ENCODE measurements around the gene CFAP68. TPM values are rescaled to one million over a fixed set of nuclear protein-coding genes. Genes with fewer than 3 reads are reported as not detected.

The CFAP68 gene
- total and polyA plus RNA-seq, 2 of the 13 experiments (the other 11 are each of a cell fraction or from before 2014, with no cell fraction given) = 22.2 to 25.6 TPM

- TF ChIP-seq ZMYM4 (CRISPR knock-in tag; IDR thresholded peaks at IDR 0.05) = 0 out of 2 replicates have a peak, but pooled peaks have one; percentile 31
- no peak for TF ChIP-seq ZGPAT (CRISPR knock-in tag; IDR thresholded peaks at IDR 0.05)
- no peak for TF ChIP-seq PRDM10 (CRISPR knock-in tag; IDR thresholded peaks at IDR 0.05; ENCODE audit: low read depth)
- TF ChIP-seq CTCF (CRISPR knock-in tag; IDR thresholded peaks at IDR 0.05) = peak; percentile 95
- no peak for TF ChIP-seq ARNT (IDR thresholded peaks at IDR 0.05)
- peak; percentile 59; the same call in 1 of the 2 replicates for TF ChIP-seq ZNF614 (CRISPR knock-in tag; IDR thresholded peaks at IDR 0.05; ENCODE audit: borderline replicate concordance)
- peak; percentile 48 for TF ChIP-seq ELF3 (CRISPR knock-in tag; IDR thresholded peaks at IDR 0.05)
- TF ChIP-seq SOX13 (IDR thresholded peaks at IDR 0.05) = no peak
- TF ChIP-seq SOX13 (CRISPR knock-in tag; conservative IDR thresholded peaks at IDR 0.05 in 1 of 2, IDR thresholded peaks at IDR 0.05 in 1 of 2) = peak in 1 of 2 experiments; percentile 29; a peak in 1 of 4 replicates
- peak; percentile 84 for TF ChIP-seq MIXL1 (CRISPR knock-in tag; IDR thresholded peaks at IDR 0.05)
- no peak for TF ChIP-seq HMG20B (CRISPR knock-in tag; conservative IDR thresholded peaks at IDR 0.05)
- no peak for TF ChIP-seq SOX6 (IDR thresholded peaks at IDR 0.05)
- TF ChIP-seq SOX6 (CRISPR knock-in tag; IDR thresholded peaks at IDR 0.05) = peak; percentile 53
- 0 out of 2 replicates have a peak, but pooled peaks have one; percentile 26 for TF ChIP-seq ZKSCAN1 (IDR thresholded peaks at IDR 0.05; ENCODE audit: low read length)
- peak; percentile 31; the same call in 1 of the 2 replicates for TF ChIP-seq HDAC2 (CRISPR knock-in tag; IDR thresholded peaks at IDR 0.05)
- 0 out of 2 replicates have a peak, but pooled peaks have one; percentile 27 for TF ChIP-seq PITX1 (CRISPR knock-in tag; IDR thresholded peaks at IDR 0.05)
- no peak for TF ChIP-seq MTA1 (CRISPR knock-in tag; IDR thresholded peaks at IDR 0.05; ENCODE audit: borderline replicate concordance)
- TF ChIP-seq SIN3B (IDR thresholded peaks at IDR 0.05; ENCODE audit: low read length) = no peak
- TF ChIP-seq KLF16 (CRISPR knock-in tag; IDR thresholded peaks at IDR 0.05) = peak in 1 of 2 experiments; percentile 59; a peak in 1 of 4 replicates
- TF ChIP-seq IRF2 (CRISPR knock-in tag; IDR thresholded peaks at IDR 0.05) = peak; percentile 68
Observed at GRCh38 chr11:111841370-111842053, 37.8 kb upstream of the CFAP68 start (continued).
